CMK (cell line): ENCODE results near the gene CCKAR.

Experiments
- DNase-seq: peaks from one replicate; pipeline ENCODE4 v3.0.0-alpha.2; 2010; ENCODE audit warnings: low read depth

Gene CCKAR

DNA sequence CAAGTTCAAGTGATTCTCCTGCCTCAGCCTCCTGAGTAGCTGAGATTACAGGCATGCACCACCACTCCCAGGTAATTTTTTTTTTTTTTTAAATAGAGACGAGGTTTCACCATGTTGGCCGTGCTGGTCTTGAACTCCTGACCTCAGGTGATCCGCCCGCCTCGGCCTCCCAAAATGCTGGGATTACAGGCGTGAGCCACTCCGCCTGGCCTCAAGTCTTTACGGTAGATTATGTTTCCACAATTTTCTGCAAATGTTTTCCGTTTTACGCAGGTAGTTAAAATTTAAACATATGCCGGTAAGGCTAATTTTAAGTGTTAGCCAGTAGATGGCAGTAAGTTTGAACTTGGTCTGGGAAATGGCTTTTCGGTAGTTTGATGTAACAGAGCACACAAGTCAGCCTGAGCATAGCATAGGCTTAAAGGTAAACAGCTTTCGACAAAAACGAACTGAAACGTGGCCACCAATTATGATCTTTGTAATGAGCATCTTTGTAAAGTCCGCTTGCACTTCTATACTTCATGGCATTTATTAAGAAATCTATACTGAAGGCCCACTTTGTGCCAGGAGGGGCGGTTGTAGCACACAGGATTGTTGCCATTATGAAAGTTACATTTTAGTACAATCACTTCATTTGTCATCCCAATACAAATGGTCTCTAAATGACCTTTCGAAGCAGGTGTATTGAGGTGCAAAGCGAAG, 31.1 kb downstream of the CCKAR start:
- peak; percentile 21 for DNase-seq

DNA sequence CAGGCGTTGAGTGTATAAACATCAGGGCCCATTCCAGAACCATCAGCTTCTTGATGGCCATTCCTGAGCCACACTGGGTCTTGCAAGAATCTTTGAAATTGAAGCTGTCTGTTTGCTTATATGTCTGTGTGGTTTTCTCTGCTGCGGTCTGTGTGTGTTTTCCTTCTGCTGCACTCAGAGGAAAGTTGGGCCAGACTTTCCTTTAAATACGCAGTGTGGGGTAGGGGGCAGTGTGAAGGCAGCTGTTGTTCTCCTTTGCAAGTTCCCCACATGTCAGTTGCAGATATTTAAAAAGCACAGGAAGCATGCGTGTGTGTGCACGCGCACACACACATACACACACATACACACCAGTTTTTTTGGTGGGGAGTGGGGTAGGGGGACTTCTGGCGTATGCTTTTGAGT, 32.1 kb downstream of the CCKAR start:
- DNase-seq, result peak; percentile 18

DNA sequence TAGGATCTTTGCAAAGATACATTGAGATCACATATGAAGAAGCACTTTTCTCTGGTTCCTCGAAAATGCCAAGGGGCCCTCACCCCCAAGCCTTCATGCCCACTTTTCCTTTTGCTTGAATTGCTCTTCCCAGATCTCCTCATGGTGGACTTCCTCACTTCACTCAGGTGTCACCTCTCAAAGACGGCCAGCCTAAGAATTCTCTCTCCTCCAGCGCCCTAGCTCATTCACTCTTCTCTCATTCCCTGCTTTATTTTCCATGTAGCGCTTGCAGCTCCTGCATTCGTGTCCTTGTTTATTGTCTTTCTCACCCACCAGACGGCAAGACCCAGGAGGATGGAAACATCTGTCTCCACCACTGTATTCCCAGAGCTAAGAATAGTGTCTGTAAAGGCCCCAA, 32.9 kb downstream of the CCKAR start:
- DNase-seq, result no peak

DNA sequence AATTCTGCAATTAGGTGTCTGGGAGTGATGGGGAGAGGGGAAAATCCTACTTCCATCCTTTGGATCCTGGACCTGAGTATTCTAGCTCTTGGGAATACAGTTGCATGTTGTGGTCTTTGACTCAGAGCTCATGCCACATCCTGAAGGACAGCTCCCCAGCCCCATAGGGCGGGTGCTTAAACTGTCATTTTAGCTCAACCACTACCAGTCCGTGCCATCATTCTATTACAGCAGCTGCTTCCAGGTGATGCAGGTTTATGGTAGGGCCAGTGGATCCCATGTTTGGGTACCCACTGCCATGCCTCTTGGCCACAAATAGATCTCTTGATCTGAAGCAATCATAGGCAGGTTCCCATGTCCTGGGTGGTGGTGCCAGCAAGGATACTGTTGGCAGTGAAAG, 34.7 kb downstream of the CCKAR start:
- no peak for DNase-seq

DNA sequence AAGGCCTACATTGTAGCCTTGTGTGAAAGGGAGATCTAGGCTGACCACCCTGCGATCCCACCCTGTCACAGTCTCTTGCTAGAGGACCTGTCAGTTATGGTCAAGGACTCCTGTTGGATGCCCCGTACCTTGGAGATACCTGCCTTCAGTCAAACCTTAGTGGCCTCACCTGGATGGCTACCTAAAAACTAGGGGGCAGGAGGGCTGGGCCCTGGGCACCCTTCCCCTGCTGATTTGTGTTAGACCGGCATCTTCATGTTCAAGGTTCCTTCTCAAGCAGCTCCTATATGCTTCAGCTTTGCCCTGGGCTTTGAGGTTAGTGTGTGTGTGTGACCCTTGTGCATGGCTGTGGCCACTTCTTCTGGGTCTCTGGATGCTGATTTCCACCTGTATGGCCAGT, 35.3 kb downstream of the CCKAR start:
- DNase-seq, result no peak

DNA sequence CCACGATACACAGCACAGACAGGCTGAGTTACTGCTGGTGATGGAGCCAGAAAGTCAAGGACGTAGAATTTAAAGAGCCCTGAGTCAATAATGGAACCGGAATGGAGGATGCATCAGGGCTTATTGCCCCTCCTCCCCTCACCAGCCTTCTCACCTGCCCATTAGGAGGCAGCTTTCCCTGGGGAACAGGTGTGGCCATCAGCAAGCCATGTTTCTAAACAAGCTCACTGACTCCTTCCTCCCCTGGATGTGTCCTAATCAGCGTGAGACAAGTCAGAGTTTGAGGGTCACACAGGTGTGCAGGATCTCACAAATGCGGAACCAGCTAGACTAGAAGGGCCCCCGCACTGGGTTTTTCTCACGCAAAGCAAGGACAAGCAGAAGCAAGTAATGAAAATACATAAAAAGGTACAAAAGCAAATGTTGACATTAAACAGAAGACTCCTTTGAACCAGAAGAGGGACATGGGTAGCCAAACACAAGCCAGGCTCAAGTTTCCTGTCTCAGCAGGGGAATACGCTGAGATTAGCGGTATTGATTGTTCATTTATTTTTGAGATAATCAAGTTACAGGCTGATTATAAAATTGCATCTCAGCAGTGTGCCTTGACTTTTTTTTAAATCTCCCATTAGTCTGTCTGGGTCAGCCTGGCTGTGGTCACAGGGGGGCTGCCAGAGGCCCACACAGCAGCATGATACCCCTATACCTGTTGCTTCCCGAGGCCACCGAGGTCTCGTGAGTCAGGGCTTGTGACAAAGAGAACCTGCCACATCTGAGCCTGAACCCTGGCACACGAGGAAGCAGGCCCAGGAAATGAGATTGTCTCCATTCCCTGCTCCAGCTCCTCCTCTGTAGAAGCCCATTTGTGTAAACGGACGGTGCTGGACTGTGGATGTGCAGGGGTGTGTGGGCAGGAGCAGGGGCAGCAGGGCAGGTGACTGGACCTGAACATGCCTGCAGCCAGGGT, 37.4 kb downstream of the CCKAR start:
- no peak for DNase-seq

DNA sequence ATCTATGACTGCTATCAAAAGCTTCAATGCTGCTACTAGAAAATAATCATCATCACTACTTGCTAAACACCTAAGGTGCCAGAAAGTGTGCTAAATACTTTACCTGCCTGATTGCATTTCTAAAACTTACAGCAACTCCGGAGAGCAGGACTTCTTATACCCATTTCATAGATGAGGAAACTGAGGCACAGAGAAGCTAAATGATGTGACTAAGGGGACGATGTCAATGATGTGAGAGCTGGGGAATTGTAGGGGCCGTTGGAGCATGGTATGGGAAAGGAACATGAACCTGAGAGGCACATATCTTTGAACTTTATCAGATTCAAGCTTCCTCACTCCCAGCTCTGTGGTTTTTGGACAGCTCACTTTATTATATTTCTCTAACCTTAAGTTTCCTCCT, 38.7 kb downstream of the CCKAR start:
- DNase-seq, result no peak

DNA sequence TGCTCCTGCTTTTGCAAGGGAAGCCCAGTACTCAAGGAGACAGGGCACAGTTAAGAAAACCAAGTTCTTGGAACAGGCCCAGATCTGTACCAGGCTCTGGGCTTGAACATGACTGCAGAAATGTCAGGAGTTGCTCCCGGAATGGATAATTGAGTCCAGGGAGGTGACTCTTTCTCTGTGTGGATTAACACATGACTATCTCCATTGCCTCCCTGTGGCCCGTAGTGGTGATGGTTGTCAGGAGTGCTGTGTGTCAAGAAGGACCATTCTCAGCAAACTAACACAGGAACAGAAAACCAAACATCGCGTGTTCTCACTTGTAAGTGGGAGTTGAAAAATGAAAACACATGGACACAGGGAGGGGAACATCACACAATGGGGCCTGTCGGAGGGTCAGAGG, 39.9 kb downstream of the CCKAR start:
- no peak for DNase-seq

DNA sequence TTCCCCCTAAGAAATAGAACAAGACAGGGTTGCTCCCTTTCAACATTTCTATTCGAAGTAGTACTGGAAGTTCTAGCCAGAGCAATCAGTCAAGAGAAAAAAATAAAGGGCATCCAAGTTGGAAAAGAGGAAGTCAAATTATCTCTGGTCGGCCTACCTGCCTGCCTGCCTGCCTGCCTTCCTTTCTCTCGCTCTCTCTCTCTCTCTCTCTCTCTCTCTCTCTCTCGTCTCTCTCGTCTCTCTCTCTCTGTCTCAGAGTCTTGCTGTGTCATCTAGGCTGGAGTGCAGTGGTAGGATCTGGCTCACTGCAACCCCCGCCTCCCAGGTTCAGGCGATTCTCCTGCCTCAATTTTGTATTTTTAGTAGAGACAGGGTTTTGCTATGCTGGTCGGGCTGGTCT, 42.9 kb downstream of the CCKAR start:
- no peak for DNase-seq

DNA sequence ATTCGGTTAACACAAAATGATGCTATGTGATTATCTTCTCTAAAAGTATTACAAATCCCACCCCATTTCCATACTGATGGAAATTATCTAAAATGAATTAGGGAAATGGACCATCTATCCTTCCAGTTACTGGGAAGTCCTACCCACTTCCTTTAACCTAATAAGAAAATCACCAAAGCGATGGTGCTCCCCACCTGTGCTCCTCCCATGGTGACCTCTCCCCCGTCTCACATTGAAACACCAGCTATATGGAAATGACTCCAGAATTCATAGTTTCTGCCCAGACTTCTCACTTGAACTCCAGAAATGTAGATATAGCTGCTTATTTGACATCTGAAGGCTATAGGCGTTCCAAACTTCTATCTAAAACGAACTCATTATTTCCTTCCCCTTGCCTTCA, 48.5 kb downstream of the CCKAR start:
- DNase-seq, result no peak

DNA sequence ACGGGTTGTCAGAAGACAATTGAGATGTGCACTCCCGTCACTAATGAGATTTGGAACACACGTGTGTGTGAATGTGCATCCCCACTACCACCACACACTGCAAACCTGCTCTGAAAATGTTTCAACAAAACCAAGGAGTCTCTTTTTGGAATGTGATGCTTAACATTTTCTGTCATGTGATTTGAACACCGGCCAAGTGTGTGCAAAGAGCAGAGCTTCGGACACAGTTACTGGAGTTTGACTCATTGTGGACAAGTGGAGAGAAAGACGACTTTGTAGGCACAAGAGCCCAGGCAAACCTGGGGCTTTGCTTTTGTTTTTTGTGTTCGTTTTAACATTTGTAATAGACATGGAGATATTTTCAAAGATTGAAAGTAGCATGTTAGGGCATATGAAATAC, 49.2 kb downstream of the CCKAR start:
- DNase-seq, result no peak

DNA sequence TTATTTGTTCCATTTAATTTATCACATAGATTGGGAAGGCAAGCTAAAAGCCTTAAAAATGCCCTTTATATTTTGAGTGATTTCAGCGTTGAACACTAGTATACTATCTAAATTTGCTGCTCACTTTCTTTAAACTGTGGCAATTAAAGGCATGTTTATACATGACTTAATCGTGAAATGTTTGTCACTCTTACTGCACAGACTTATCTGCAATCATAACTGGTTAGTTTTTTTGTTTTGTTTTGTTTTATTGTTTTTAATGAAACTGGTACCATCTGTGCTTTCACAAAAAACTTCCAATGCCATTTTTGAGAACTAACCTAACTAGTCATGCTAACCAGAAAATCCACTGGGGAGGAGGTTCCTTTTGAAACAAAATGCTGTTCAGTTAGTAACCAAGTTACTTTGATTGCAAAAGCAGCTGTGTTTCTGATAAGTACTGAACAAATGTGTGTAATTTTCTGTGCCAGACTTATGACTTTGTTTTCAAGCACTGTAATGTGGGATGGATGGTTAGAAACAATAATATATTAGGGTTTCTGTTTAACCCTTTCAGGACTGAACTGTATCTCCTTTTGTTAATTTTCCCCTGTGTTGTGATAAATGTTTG, 56.1 kb downstream of the CCKAR start:
- no peak for DNase-seq

DNA sequence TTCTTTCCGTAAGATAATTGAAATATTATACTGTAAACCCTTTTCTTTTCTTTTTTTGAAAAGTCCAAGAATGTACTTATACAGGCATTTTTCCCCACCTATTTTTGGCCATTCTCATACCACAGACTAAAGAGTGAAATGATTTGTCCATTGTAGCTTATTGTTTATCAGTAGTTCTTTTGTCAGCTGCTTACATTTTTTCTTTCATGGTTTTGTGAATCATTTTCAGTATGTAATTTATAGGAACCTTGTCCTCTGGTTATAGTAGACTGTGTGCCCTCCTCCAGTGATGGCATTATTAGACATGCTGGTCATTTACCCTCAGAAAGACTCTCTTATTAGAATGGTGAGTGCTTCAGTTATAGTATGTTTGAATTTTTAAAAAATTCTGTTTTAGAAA, 56.7 kb downstream of the CCKAR start:
- no peak for DNase-seq

DNA sequence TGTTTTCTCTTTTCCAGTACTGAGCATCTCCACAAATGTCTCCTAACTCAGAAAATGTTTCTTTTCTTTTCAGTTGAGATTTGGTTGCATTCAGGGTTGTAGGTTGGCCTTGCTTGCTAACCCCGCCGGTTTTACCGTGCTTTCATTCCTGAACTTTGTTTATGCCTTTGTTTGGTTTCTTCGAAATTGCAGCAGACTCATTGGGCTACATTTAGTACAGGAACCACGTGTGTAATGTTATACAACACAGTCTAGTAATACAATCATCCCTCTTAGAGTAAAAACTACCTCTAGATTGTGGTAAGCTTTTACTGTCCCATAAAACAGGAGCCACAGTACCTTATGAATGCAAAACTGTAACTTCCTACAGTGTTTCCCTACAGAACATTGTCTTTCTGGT, 57.9 kb downstream of the CCKAR start:
- DNase-seq, result no peak

DNA sequence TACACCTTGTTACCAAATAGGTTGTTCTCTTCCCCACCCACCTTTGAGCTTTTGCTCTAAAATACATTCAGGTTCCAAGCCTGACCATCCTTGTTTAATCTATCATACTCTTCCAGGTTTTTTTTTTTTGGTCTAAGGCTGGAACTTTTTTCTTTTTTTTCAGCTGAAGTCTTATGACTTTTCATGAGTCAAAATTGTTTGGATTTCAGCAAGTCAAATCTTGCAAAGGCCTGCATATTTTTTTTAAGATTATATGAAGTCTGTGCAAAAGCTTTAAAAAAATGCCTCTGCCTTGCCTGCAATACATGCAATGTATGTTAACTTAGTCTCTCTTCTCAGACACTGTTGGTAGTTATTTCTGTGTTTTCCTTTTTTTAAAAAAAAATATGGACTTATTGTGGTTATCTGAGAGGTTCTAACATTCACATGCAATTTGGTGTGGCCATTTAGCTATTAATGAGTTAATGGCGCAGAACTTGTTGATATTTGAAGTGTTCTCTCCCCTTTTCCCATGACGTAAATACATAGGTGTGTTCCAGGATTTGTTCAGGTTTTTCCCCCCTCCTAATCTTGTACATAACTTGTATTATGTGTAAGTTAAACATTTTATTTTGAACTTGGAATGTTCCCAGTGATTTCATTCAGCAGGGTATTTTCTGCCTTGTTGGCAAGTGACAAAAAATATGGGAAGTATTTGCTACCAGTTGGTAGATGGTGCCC, 58.7 kb downstream of the CCKAR start:
- no peak for DNase-seq
